Heart left ventricle (tissue), 13 donors: ENCODE data around the gene ARAF.

ENCODE experiments used
- POLR2A ChIP-seq, 2 donors: fragments of 450-650 bp; IDR thresholded peaks; one replicate each; pipeline ENCODE4 v1.6.1; 2017; ENCODE audit warnings: antibody characterized with exemption in 2 of 2, mild to moderate bottlenecking in 2 of 2, moderate library complexity in 2 of 2
- TF ChIP-seq, protein P1 (sequence below), 12 donors: fragments of 200-600 bp; sonication (generic) in 4 of 12; IDR thresholded peaks; one replicate each; pipeline versions ENCODE4 v1.5.0 to v1.8.0; 2018 to 2022; ENCODE audit warnings: antibody characterized with exemption in 12 of 12, mild to moderate bottlenecking in 5 of 12
- donor health status: ischemic (EF 13 %, LVEDD 7.1; RV severe dilation, severe dysfunction).
- donor health status: DM: no; HTN: yes; CAD: no.
- donor health status: DM: no; HTN: no; CAD: no.
- donor health status: ischemic (EF 25% LVEDD 6.9; RV normal size, moderate dysfunction).
- donor health status: ischemic (EF 25% LVEDD 5.7; RV mildly dilated, moderate dysfunction).
- donor health status: ischemic (EF 35%, LVEDD 5.7; RV mildly dilated, moderate dysfunction).
- donor health status: nonischemic (EF 11% LVEDD 7.7; RV severe dilation, severe dysfunction).
- donor health status: DM: yes; HTN: yes; CAD: no.
- donor health status: PGD.
- donor health status: ischemic (EF 29% LVEDD 5.4; RV normal size, mild dysfunction).
- donor health status: nonischemic (EF 23%, LVEDD 6.1; RV moderate dilation, normal function).

GRCh38 chrX:47576021-47576898 is 15.3 kb downstream of the ARAF start:
- TF ChIP-seq, protein P1, sequence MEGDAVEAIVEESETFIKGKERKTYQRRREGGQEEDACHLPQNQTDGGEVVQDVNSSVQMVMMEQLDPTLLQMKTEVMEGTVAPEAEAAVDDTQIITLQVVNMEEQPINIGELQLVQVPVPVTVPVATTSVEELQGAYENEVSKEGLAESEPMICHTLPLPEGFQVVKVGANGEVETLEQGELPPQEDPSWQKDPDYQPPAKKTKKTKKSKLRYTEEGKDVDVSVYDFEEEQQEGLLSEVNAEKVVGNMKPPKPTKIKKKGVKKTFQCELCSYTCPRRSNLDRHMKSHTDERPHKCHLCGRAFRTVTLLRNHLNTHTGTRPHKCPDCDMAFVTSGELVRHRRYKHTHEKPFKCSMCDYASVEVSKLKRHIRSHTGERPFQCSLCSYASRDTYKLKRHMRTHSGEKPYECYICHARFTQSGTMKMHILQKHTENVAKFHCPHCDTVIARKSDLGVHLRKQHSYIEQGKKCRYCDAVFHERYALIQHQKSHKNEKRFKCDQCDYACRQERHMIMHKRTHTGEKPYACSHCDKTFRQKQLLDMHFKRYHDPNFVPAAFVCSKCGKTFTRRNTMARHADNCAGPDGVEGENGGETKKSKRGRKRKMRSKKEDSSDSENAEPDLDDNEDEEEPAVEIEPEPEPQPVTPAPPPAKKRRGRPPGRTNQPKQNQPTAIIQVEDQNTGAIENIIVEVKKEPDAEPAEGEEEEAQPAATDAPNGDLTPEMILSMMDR (IDR thresholded peaks at IDR 0.05) = no peak
- TF ChIP-seq POLR2A (IDR thresholded peaks at IDR 0.05) = no peak
